HFFc6 (cell line): Measurements from ENCODE around the gene THOC2. TPM values are rescaled to one million over a fixed set of nuclear protein-coding genes. Genes with fewer than 3 reads are reported as not detected.

ENCODE experiments used
- DNase-seq: peaks from one replicate; pipeline ENCODE4 v3.0.0-alpha.2; 2018
- H3K27ac Mint-ChIP-seq: 2 replicates; pipeline ENCODE4 v1.8.0; 2020; ENCODE audit warnings: mild to moderate bottlenecking, mixed read lengths
- H3K27me3 Mint-ChIP-seq: 2 replicates; pipeline ENCODE4 v1.8.0; 2021; ENCODE audit warnings: mild to moderate bottlenecking, moderate library complexity, mixed read lengths; ENCODE audit not compliant: insufficient read depth
- H3K36me3 Mint-ChIP-seq: 2 replicates; pipeline ENCODE4 v1.8.0; 2021; ENCODE audit warnings: low read depth, mixed read lengths
- H3K4me1 Mint-ChIP-seq: 2 replicates; pipeline ENCODE4 v1.8.0; 2020; ENCODE audit warnings: low read depth, mixed read lengths
- H3K4me3 Mint-ChIP-seq: 2 replicates; pipeline ENCODE4 v1.8.0; 2020; ENCODE audit warnings: mild to moderate bottlenecking, moderate library complexity, mixed read lengths
- H3K9me3 Mint-ChIP-seq: 2 replicates; pipeline ENCODE4 v1.8.0; 2020; ENCODE audit warnings: mild to moderate bottlenecking, mixed read lengths
- CTCF ChIP-seq: fragments of 200-600 bp; sonication (generic); IDR thresholded peaks from 2 replicates; pipeline ENCODE4 v1.5.0; 2021; ENCODE audit warnings: antibody characterized with exemption, mild to moderate bottlenecking
- total RNA-seq, 6 experiments: library from RNA; stranded (reverse); fragmentation: NEBNext Ultra II Directional; extraction: Animal tissue kit (Norgen Biotek cat#: 25700); gene quantifications; 2 replicates in 1 of 6; 3 replicates in 5 of 6; pipeline ENCODE4 v1.2.3, GENCODE V29; 2021

THOC2 gene
- total RNA-seq, 6 experiments from 2014 or later = 49.9 to 54.3 (median 52.9) TPM

- Mint-ChIP-seq H3K27ac (no peak overlapping the region), H3K27me3 (peaks cover 3% of the 10 kb centered on the region; the same call in 1 of the 2 replicates), H3K4me1 (no peaks in the 10 kb centered on the region), H3K9me3 (no peaks in the 10 kb centered on the region), H3K36me3 (no peaks in the 10 kb centered on the region), H3K4me3 (no peak overlapping the region)
- TF ChIP-seq CTCF = no peak
- DNase-seq = no peak
These were observed 171.2 kb downstream of the THOC2 start for GRCh38 chrX:123561439-123562215.

- no peak for DNase-seq
- no peaks in the 10 kb centered on the region for H3K4me1 Mint-ChIP-seq
- no peaks in the 10 kb centered on the region; the same call in 1 of the 2 replicates for H3K27me3 Mint-ChIP-seq
- H3K27ac Mint-ChIP-seq = no peak overlapping the region
- H3K36me3 Mint-ChIP-seq = no peaks in the 10 kb centered on the region
- no peak overlapping the region for H3K4me3 Mint-ChIP-seq
- no peak for TF ChIP-seq CTCF
- no peaks in the 10 kb centered on the region for H3K9me3 Mint-ChIP-seq
These were observed 182.0 kb downstream of the THOC2 start for GRCh38 chrX:123550829-123551228.

Other genes with a start within 250 kb of the THOC2 start
- gene XIAP, start 127.0 kb upstream of the THOC2 start, total RNA-seq = 10 to 100 TPM; 34.4 to 48.4 (median 38.8) TPM
- gene STAG2, start 228.7 kb upstream of the THOC2 start, total RNA-seq = 10 to 100 TPM; 38.8 to 48.6 (median 46.3) TPM